Uterus (tissue), 4 donors: ENCODE data around the gene EXOSC1. TPM values are rescaled to one million over a fixed set of nuclear protein-coding genes. Genes with fewer than 3 reads are reported as not detected.
"Not testable (repeated sequence)": the region's sequence is repeated elsewhere in the genome, so short reads cannot be mapped to it uniquely, and the experiment has no call there.

Source experiments
- DNase-seq, 2 donors: peaks; one replicate each; pipeline ENCODE4 v3.0.0-alpha.2; 2019 to 2020
- H3K27ac ChIP-seq, 2 donors: fragments of 200-600 bp; sonication (generic); 1 replicate in 1 of 2; 2 replicates in 1 of 2; pipeline ENCODE4 v1.5.1; 2016 to 2018
- H3K27me3 ChIP-seq, 2 donors: fragments of 200-600 bp; sonication (generic); one replicate each; pipeline ENCODE4 v1.5.1; 2018 to 2019; ENCODE audit warnings: control low read depth in 1 of 2
- H3K36me3 ChIP-seq, 2 donors: fragments of 200-600 bp; sonication (generic); one replicate each; pipeline ENCODE4 v1.5.1; 2019; ENCODE audit warnings: control low read depth in 1 of 2
- H3K4me1 ChIP-seq, 2 donors: fragments of 200-600 bp; sonication (generic); one replicate each; pipeline ENCODE4 v1.5.1; 2018 to 2019; ENCODE audit warnings: control low read depth in 1 of 2
- H3K4me3 ChIP-seq, 2 donors: fragments of 200-600 bp; sonication (generic); 1 replicate in 1 of 2; 2 replicates in 1 of 2; pipeline ENCODE4 v1.5.1; 2018 to 2019; ENCODE audit warnings: mild to moderate bottlenecking in 1 of 2
- H3K9me3 ChIP-seq, 2 donors: fragments of 200-600 bp; sonication (generic); one replicate each; pipeline ENCODE4 v1.5.1; 2019; ENCODE audit warnings: control low read depth in 1 of 2
- CTCF ChIP-seq, 4 experiments: fragments of 200-600 bp in 2 of 4; fragments of 450-650 bp in 2 of 4; sonication (generic) in 2 of 4; IDR thresholded peaks; one replicate each; pipeline ENCODE4 v1.5.1; 2016 to 2019; ENCODE audit warnings: antibody characterized with exemption in 4 of 4, mild to moderate bottlenecking in 2 of 4, moderate library complexity in 1 of 4
- POLR2A ChIP-seq, 2 donors: fragments of 450-650 bp; IDR thresholded peaks; one replicate each; pipeline ENCODE4 v1.6.1; 2016; ENCODE audit warnings: antibody characterized with exemption in 2 of 2, mild to moderate bottlenecking in 1 of 2, moderate library complexity in 1 of 2
- intact Hi-C: fragments of 100-400 bp; cut with DNase I; formaldehyde crosslinking; loops from one replicate; pipeline ENCODE4 v1.15.1; 2023; ENCODE audit warnings: low total_unique reads
- total RNA-seq, 4 donors: library from RNA; depleted of rRNA in 3 of 4; stranded (reverse); fragments of >200 nt in 3 of 4; gene quantifications; one replicate each; pipeline versions ENCODE4 v1.1.0 to v1.2.4, GENCODE V29; 2014 to 2023
- donor health status: DM: yes; HTN: yes; CAD: no.

Gene EXOSC1
- total RNA-seq, 4 donors from 2014 or later = 26.7 to 349 (median 48.3) TPM

- Histone ChIP-seq H3K4me3 (no peak overlapping the region), H3K27ac (no peak overlapping the region), H3K9me3 (no peaks in the 10 kb centered on the region), H3K4me1 (no peaks in the 10 kb centered on the region), H3K36me3 (no peaks in the 10 kb centered on the region), H3K27me3 (no peaks in the 10 kb centered on the region)
- DNase-seq = no peak
- TF ChIP-seq POLR2A (IDR thresholded peaks at IDR 0.05) (no peak), CTCF (IDR thresholded peaks at IDR 0.05) (no peak)
- intact Hi-C loops = no loop called here
These were observed 34.1 kb upstream of the EXOSC1 start for GRCh38 chr10:97479939-97480338.

DNA sequence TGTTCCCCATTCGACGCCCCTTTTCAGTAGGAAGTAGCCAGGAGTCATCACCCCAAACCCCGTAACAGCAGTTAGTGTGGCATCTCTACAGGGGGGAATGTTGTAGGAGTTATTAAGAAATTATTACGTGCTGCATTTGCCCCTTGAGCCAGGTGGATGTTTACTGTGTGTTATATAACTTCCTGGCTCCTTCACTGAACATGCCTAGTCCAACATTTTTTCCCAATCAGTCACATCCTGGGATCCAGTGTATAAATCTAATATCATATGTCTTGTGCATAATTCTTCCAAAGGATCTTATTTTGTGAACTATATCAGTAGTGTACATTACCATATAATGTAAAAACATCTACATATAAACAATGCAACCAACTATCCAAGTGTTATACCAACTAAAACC, 33.6 kb upstream of the EXOSC1 start:
- H3K27me3 ChIP-seq, intact Hi-C loops, H3K27ac ChIP-seq, H3K4me3 ChIP-seq, H3K9me3 ChIP-seq, H3K36me3 ChIP-seq, H3K4me1 ChIP-seq, DNase-seq: not testable (repeated sequence)

- no peaks in the 10 kb centered on the region for H3K36me3 ChIP-seq
- DNase-seq = no peak
- no peak overlapping the region for H3K27ac ChIP-seq
- H3K4me1 ChIP-seq = no peaks in the 10 kb centered on the region
- H3K27me3 ChIP-seq = no peaks in the 10 kb centered on the region
- H3K9me3 ChIP-seq = no peaks in the 10 kb centered on the region
- TF ChIP-seq CTCF (IDR thresholded peaks at IDR 0.05) (no peak), POLR2A (IDR thresholded peaks at IDR 0.05) (no peak)
- H3K4me3 ChIP-seq = no peak overlapping the region
- intact Hi-C loops = no loop called here
These were observed 30.3 kb upstream of the EXOSC1 start for GRCh38 chr10:97475936-97476594.

GRCh38 chr10:97474918-97475317, 29.1 kb upstream of the EXOSC1 start:
- Histone ChIP-seq H3K9me3 (no peaks in the 10 kb centered on the region), H3K27ac (no peak overlapping the region), H3K4me1 (no peaks in the 10 kb centered on the region), H3K4me3 (no peak overlapping the region), H3K36me3 (no peaks in the 10 kb centered on the region), H3K27me3 (no peaks in the 10 kb centered on the region)
- no peak for TF ChIP-seq CTCF (IDR thresholded peaks at IDR 0.05)
- TF ChIP-seq POLR2A (IDR thresholded peaks at IDR 0.05) = no peak
- DNase-seq = no peak
- intact Hi-C loops = no loop called here

GRCh38 chr10:97468781-97469180, 23.0 kb upstream of the EXOSC1 start:
- H3K36me3 ChIP-seq, DNase-seq, H3K9me3 ChIP-seq, H3K27ac ChIP-seq, H3K27me3 ChIP-seq, H3K4me1 ChIP-seq, H3K4me3 ChIP-seq, intact Hi-C loops: not testable (repeated sequence)

- no peak for DNase-seq
- no peaks in the 10 kb centered on the region for H3K27me3 ChIP-seq
- intact Hi-C loops = no loop called here
- H3K36me3 ChIP-seq = no peaks in the 10 kb centered on the region
- no peak overlapping the region for H3K4me3 ChIP-seq
- TF ChIP-seq CTCF (IDR thresholded peaks at IDR 0.05) (no peak), POLR2A (IDR thresholded peaks at IDR 0.05) (no peak)
- no peaks in the 10 kb centered on the region for H3K9me3 ChIP-seq
- H3K4me1 ChIP-seq = no peaks in the 10 kb centered on the region
- no peak overlapping the region for H3K27ac ChIP-seq
These were observed 22.4 kb upstream of the EXOSC1 start for GRCh38 chr10:97468162-97468561.
